ENCODE data around the gene RNU5B-1.
A peak's percentile ranks its signal among the peaks of the same experiment; 100 is the strongest.

Gene RNU5B-1

GRCh38 chr15:65304381-65305149 lies at the start of gene RNU5B-1:
TSS of gene RNU5B-1 (plus strand) at chr15:65304677.
- Histone ChIP-seq H3K27me3 (ENCODE audit: low read depth, low read length) (peaks cover 12% of the 10 kb centered on the region), H3K9ac (ENCODE audit: low read length) (peak within 1 kb of the TSS; percentile 71), H3K36me3 (replicated peaks; ENCODE audit: low read depth, low read length) (no peaks in the 10 kb centered on the region), H3K79me2 (ENCODE audit: low read length) (no peaks in the 10 kb centered on the region), H3K4me2 (ENCODE audit: low read length) (peak within 1 kb of the TSS; percentile 92), H3K4me1 (ENCODE audit: low read length) (peaks cover 23% of the 10 kb centered on the region), H3K4me3 (ENCODE audit: low read length) (peak within 1 kb of the TSS; percentile 75), H3K27ac (ENCODE audit: low read length) (peak within 1 kb of the TSS; percentile 89), H3K9me3 (ENCODE audit: insufficient read depth, low read length) (no peaks in the 10 kb centered on the region), H4K20me1 (ENCODE audit: insufficient read depth, low read length) (no peaks in the 10 kb centered on the region), H2AFZ (ENCODE audit: low read depth, low read length) (peak within 1 kb of the TSS; percentile 53)
- TF ChIP-seq CTCF (IDR thresholded peaks at IDR 0.05; ENCODE audit: low read depth, low read length): peak; percentile 94
- no peak for TF ChIP-seq EZH2phosphoT487 (IDR thresholded peaks at IDR 0.05; ENCODE audit: low read depth)

DNA sequence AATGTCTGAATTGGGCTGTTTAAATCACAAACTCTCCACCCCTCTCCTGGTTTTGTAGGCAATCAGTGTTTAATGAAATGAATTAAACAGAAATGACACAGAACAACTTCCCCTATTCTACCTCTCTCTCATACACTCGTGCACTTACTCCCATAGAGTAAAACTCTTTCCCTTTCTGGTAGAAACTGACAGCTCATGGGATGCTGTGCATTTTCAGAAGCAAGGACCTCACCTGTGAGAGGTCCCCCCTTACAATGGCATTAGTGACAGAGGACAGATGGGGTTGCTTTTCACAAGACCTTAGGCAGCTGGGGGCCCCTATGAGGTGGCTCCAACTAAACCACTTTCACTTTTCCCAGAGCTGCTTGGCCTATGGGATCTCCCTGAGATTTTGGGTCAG lies 49.7 kb upstream of the RNU5B-1 start:
- no peaks in the 10 kb centered on the region for H3K9me3 ChIP-seq (ENCODE audit: insufficient read depth, low read length)
- no peak overlapping the region for H3K4me3 ChIP-seq (ENCODE audit: low read length)
- no peak overlapping the region for H3K27ac ChIP-seq (ENCODE audit: low read length)
- H3K36me3 ChIP-seq (replicated peaks; ENCODE audit: low read depth, low read length): peaks cover 5% of the 10 kb centered on the region
- H2AFZ ChIP-seq (ENCODE audit: low read depth, low read length): no peak overlapping the region
- no peak overlapping the region for H3K4me2 ChIP-seq (ENCODE audit: low read length)
- H4K20me1 ChIP-seq (ENCODE audit: insufficient read depth, low read length): no peaks in the 10 kb centered on the region
- no peaks in the 10 kb centered on the region for H3K79me2 ChIP-seq (ENCODE audit: low read length)
- H3K9ac ChIP-seq (ENCODE audit: low read length): no peak overlapping the region
- TF ChIP-seq CTCF (IDR thresholded peaks at IDR 0.05; ENCODE audit: low read depth, low read length): no peak
- no peak for TF ChIP-seq EZH2phosphoT487 (IDR thresholded peaks at IDR 0.05; ENCODE audit: low read depth)
- H3K27me3 ChIP-seq (ENCODE audit: low read depth, low read length): no peaks in the 10 kb centered on the region
- peaks cover 6% of the 10 kb centered on the region for H3K4me1 ChIP-seq (ENCODE audit: low read length)

DNA sequence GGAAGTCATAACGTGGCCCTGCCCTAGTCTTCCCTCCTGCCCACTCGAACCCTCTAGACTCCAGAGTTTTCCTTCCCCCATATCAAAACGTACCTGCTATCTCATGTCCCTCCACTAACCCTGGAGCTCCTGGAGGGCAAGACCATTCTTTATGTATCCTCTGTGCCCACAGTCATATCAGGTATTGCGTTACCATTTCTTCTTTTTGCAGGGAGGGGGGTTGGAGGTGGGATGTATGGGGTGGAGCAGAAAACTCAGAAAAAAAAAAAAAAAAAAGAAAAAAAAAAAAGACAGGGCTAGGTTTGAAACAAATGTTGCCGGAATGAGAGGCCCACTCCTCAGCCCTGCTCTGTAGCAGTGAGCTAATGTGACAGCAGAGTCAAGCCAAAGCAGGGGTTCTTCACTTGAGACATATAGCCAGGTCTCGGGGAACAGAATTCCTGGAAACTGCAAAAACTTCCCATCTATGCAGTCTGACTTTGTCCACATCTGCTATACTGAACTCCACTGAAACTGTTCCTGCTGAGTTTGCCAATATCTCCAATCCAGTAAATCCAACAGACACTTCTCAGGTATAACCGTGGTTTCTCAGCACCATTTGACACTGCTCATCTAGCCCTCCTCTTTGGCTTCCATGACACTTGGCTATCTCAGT lies 48.9 kb upstream of the RNU5B-1 start:
- no peak overlapping the region for H3K4me2 ChIP-seq (ENCODE audit: low read length)
- H3K27me3 ChIP-seq (ENCODE audit: low read depth, low read length): no peaks in the 10 kb centered on the region
- peaks cover 12% of the 10 kb centered on the region for H3K36me3 ChIP-seq (replicated peaks; ENCODE audit: low read depth, low read length)
- H3K27ac ChIP-seq (ENCODE audit: low read length): no peak overlapping the region
- no peak for TF ChIP-seq CTCF (IDR thresholded peaks at IDR 0.05; ENCODE audit: low read depth, low read length)
- TF ChIP-seq EZH2phosphoT487 (IDR thresholded peaks at IDR 0.05; ENCODE audit: low read depth): no peak
- H3K4me3 ChIP-seq (ENCODE audit: low read length): no peak overlapping the region
- H3K9ac ChIP-seq (ENCODE audit: low read length): no peak overlapping the region
- H3K4me1 ChIP-seq (ENCODE audit: low read length): no peaks in the 10 kb centered on the region
- H3K79me2 ChIP-seq (ENCODE audit: low read length): no peaks in the 10 kb centered on the region
- H2AFZ ChIP-seq (ENCODE audit: low read depth, low read length): no peak overlapping the region
- no peaks in the 10 kb centered on the region for H3K9me3 ChIP-seq (ENCODE audit: insufficient read depth, low read length)
- no peaks in the 10 kb centered on the region for H4K20me1 ChIP-seq (ENCODE audit: insufficient read depth, low read length)

Data from OCI-LY3 (cell line).